Measurements from ENCODE around the gene LBX2. TPM values are rescaled to one million over a fixed set of nuclear protein-coding genes. Genes with fewer than 3 reads are reported as not detected.
A peak's percentile ranks its signal among the peaks of the same experiment; 100 is the strongest.

The LBX2 gene
- total and polyA plus RNA-seq, 2 experiments from 2014 or later: 0.24 to 0.57 TPM

DNA sequence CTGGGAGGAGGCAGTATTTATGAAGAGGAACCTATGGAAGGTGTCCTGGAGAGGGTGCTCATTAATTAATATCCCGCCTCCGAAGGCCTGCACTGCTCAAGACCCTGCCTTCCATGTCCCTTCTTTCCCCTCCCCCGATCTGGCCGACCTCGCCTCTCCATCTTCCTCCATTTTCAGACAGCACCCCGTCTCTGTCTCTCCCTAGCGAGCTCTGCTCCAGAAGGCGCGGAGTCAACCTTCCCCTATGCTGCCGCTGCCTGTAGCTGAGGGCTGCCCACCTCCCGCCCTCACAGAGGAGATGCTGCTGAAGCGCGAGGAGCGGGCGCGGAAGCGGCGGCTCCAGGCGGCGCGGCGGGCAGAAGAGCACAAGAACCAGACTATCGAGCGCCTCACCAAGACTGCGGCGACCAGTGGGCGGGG is 42.3 kb downstream of the LBX2 start:
- H3K36me3 Mint-ChIP-seq (ENCODE audit: low read depth): peaks cover 8% of the 10 kb centered on the region
- H3K4me3 Mint-ChIP-seq: peak overlapping the region; percentile 94
- H3K4me1 ChIP-seq (ENCODE audit: insufficient read depth): peaks cover 17% of the 10 kb centered on the region
- H3K27ac Mint-ChIP-seq: peak overlapping the region; percentile 94
- no peaks in the 10 kb centered on the region for H3K27me3 ChIP-seq (ENCODE audit: insufficient read depth)
- ATAC-seq (peak; percentile 23; the same call in 2 of the 3 replicates), DNase-seq (ENCODE audit: low spot score) (no peak)
- peaks cover 21% of the 10 kb centered on the region for H3F3A ChIP-seq (replicated peaks; ENCODE audit: low read depth)
- TF ChIP-seq JUNB (IDR thresholded peaks at IDR 0.05; ENCODE audit: unreplicated experiment): no peak
- TF ChIP-seq NANOG (IDR thresholded peaks at IDR 0.05; ENCODE audit: borderline replicate concordance): no peak
- TF ChIP-seq, protein P1, sequence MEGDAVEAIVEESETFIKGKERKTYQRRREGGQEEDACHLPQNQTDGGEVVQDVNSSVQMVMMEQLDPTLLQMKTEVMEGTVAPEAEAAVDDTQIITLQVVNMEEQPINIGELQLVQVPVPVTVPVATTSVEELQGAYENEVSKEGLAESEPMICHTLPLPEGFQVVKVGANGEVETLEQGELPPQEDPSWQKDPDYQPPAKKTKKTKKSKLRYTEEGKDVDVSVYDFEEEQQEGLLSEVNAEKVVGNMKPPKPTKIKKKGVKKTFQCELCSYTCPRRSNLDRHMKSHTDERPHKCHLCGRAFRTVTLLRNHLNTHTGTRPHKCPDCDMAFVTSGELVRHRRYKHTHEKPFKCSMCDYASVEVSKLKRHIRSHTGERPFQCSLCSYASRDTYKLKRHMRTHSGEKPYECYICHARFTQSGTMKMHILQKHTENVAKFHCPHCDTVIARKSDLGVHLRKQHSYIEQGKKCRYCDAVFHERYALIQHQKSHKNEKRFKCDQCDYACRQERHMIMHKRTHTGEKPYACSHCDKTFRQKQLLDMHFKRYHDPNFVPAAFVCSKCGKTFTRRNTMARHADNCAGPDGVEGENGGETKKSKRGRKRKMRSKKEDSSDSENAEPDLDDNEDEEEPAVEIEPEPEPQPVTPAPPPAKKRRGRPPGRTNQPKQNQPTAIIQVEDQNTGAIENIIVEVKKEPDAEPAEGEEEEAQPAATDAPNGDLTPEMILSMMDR (conservative IDR thresholded peaks at IDR 0.05; ENCODE audit: low read depth in 2 of 2): peak in 1 of 2 experiments; percentile 4; a peak in 1 of 4 replicates
- TF ChIP-seq, protein P2, sequence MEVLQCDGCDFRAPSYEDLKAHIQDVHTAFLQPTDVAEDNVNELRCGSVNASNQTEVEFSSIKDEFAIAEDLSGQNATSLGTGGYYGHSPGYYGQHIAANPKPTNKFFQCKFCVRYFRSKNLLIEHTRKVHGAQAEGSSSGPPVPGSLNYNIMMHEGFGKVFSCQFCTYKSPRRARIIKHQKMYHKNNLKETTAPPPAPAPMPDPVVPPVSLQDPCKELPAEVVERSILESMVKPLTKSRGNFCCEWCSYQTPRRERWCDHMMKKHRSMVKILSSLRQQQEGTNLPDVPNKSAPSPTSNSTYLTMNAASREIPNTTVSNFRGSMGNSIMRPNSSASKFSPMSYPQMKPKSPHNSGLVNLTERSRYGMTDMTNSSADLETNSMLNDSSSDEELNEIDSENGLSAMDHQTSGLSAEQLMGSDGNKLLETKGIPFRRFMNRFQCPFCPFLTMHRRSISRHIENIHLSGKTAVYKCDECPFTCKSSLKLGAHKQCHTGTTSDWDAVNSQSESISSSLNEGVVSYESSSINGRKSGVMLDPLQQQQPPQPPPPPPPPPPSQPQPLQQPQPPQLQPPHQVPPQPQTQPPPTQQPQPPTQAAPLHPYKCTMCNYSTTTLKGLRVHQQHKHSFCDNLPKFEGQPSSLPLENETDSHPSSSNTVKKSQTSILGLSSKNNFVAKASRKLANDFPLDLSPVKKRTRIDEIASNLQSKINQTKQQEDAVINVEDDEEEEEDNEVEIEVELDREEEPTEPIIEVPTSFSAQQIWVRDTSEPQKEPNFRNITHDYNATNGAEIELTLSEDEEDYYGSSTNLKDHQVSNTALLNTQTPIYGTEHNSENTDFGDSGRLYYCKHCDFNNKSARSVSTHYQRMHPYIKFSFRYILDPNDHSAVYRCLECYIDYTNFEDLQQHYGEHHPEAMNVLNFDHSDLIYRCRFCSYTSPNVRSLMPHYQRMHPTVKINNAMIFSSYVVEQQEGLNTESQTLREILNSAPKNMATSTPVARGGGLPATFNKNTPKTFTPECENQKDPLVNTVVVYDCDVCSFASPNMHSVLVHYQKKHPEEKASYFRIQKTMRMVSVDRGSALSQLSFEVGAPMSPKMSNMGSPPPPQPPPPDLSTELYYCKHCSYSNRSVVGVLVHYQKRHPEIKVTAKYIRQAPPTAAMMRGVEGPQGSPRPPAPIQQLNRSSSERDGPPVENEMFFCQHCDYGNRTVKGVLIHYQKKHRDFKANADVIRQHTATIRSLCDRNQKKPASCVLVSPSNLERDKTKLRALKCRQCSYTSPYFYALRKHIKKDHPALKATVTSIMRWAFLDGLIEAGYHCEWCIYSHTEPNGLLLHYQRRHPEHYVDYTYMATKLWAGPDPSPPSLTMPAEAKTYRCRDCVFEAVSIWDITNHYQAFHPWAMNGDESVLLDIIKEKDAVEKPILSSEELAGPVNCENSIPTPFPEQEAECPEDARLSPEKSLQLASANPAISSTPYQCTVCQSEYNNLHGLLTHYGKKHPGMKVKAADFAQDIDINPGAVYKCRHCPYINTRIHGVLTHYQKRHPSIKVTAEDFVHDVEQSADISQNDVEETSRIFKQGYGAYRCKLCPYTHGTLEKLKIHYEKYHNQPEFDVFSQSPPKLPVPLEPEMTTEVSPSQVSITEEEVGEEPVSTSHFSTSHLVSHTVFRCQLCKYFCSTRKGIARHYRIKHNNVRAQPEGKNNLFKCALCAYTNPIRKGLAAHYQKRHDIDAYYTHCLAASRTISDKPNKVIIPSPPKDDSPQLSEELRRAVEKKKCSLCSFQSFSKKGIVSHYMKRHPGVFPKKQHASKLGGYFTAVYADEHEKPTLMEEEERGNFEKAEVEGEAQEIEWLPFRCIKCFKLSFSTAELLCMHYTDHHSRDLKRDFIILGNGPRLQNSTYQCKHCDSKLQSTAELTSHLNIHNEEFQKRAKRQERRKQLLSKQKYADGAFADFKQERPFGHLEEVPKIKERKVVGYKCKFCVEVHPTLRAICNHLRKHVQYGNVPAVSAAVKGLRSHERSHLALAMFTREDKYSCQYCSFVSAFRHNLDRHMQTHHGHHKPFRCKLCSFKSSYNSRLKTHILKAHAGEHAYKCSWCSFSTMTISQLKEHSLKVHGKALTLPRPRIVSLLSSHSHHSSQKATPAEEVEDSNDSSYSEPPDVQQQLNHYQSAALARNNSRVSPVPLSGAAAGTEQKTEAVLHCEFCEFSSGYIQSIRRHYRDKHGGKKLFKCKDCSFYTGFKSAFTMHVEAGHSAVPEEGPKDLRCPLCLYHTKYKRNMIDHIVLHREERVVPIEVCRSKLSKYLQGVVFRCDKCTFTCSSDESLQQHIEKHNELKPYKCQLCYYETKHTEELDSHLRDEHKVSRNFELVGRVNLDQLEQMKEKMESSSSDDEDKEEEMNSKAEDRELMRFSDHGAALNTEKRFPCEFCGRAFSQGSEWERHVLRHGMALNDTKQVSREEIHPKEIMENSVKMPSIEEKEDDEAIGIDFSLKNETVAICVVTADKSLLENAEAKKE (CRISPR knock-in tag; IDR thresholded peaks at IDR 0.05): no peak
- H3K27me3 Mint-ChIP-seq (ENCODE audit: insufficient read depth, low read depth, poor library complexity): peaks cover 24% of the 10 kb centered on the region
- no peaks in the 10 kb centered on the region; the same call in 1 of the 3 replicates for H3K9me3 Mint-ChIP-seq
- H3K4me3 ChIP-seq: peak overlapping the region; percentile 70
- H3K27ac ChIP-seq (ENCODE audit: low read depth): peak overlapping the region; percentile 98
- peak overlapping the region; percentile 88 for H3K4me2 ChIP-seq
- H3K4me1 Mint-ChIP-seq: peaks cover 32% of the 10 kb centered on the region
- no peaks in the 10 kb centered on the region for H3K9me2 ChIP-seq (ENCODE audit: insufficient read depth)
- peaks cover 4% of the 10 kb centered on the region; the same call in 1 of the 2 replicates for H4K20me1 ChIP-seq (replicated peaks; ENCODE audit: insufficient read depth)
- H3K79me2 ChIP-seq (replicated peaks; ENCODE audit: insufficient read depth): peaks cover 5% of the 10 kb centered on the region
- H3K36me3 ChIP-seq (ENCODE audit: insufficient read depth): no peaks in the 10 kb centered on the region
- H2AFZ ChIP-seq: peak overlapping the region; percentile 89
